ENCODE measurements around the gene NPC1.
A peak's percentile ranks its signal among the peaks of the same experiment; 100 is the strongest.
"Not testable (repeated sequence)": the region's sequence is repeated elsewhere in the genome, so short reads cannot be mapped to it uniquely, and the experiment has no call there.

NPC1 gene

DNA sequence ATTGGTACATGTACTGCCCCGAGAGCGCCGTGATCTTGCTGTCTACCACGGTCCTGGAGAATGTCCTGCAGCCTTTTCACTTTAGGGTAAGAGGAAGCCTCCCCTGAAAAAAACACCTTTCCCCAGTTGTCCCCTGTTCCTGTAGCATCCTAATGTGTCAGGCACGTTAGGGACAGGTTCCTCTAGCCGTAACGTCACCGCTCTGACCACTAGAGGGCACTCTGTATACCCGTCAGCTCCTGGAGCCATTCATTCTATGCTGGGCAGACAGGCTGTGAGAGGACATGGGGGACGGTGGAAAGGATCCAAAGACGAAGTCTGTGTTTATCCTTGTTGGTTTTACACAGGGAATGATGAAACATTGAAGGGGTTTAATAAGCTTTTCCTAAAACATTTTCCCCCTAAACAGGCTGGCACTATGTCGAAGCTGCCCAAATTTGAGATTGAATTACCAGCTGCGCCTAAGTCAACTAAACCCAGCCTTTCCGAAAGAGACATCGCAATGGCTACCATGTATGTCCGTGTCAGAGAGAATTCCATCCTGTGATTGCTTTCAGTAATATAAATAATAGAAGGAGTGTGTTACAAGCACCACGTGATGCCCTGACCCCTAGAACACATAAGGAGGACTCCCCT lies 70.3 kb downstream of the NPC1 start:
- DNase-seq: peak; percentile 76 to 77

DNA sequence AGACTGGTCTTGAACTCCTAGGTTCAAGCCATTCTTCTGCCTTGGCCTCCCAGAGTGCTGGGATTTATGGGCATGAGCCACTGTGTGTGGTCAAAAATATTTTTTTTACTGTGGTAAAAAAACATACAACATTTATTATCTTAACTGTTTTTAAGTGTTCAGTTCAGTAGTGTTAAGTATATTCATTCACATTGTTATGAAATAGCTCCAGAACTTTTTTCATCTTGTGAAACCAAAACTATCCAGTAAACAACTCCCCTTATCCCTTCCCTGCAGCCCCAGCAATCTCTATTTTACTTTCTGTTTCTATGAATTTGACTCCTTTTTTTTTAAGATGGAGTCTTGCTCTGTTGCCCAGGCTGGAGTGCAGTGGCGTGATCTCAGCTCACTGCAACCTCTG lies 73.7 kb downstream of the NPC1 start:
- no peak for DNase-seq

- not testable (repeated sequence) for DNase-seq
These were observed 74.1 kb downstream of the NPC1 start for GRCh38 chr18:23512216-23512615.

DNA sequence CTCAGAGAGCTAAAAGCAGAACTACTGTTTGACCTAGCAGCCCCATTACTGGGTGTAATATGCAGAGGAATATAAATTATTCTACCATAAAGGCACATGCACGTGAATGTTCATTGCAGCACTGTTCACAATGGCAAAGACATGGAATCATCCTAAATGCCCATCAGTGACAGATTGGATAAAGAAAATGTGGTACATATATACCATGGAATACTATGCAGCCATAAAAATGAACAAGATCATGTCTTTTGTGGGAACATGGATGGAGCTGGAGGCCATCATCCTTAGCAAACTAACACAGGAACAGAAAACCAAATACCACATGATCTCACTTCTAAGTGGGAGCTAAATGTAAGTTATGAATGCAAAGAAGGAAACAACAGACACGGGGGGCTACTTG lies 75.4 kb downstream of the NPC1 start:
- not testable (repeated sequence) for DNase-seq

DNA sequence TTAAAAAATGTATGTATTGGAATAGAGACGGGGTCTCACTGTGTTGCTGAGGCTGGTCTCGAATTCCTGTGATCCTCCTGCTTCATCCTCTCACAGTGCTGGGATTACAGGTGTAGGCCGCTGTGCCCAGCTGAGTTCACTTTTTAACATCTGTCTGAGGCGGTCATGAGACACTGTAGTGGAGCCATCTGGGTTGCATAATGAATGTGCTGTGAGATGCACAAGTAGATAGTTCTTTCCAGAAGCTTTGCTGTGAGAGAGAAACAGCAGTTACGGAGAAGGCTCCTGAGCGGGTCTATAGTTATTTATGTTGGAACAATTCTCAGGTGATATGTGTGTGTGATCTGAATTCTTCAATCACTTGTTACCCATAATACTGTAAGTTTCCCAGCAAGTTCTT lies 79.9 kb downstream of the NPC1 start:
- DNase-seq: no peak

DNA sequence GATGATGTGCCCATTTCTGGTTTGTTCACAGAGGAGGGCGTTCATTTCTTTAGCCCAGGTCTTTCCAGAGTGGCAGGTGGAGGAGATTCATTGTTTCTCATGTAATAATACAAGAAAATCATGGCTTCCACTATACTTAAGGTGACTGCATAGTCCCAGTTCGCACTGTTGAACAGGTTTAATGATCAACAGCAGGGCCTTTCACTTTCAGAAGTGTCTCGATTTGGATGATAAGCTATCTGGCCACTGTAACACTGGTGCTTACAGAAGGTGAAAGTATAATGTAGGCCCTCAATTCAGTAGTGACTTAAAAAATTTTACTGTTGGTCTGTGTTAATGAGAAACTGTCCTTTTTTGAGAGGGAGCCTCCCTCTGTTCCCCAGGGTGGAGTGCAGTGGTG lies 81.6 kb downstream of the NPC1 start:
- no peak for DNase-seq

DNA sequence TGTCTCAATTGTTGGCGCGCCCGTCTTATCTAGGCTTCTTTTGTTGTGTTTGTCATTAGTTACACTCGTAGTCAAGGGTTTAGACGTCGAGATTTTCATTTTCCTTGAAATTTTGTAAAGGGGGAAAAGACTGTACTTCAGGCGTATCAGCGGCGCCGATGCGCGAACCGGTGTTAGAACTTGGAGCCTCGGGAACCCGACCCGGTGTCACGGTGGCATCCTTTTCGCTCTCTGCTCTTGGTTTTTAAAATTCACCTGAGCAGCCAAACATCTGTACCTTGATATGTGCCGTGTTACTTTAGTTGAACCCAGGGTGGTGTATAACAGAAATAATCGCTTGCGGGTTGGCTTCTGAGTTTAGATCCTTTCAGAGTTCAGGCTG lies 82.4 kb downstream of the NPC1 start:
- DNase-seq: peak in 1 of 2 donors; percentile 20

DNA sequence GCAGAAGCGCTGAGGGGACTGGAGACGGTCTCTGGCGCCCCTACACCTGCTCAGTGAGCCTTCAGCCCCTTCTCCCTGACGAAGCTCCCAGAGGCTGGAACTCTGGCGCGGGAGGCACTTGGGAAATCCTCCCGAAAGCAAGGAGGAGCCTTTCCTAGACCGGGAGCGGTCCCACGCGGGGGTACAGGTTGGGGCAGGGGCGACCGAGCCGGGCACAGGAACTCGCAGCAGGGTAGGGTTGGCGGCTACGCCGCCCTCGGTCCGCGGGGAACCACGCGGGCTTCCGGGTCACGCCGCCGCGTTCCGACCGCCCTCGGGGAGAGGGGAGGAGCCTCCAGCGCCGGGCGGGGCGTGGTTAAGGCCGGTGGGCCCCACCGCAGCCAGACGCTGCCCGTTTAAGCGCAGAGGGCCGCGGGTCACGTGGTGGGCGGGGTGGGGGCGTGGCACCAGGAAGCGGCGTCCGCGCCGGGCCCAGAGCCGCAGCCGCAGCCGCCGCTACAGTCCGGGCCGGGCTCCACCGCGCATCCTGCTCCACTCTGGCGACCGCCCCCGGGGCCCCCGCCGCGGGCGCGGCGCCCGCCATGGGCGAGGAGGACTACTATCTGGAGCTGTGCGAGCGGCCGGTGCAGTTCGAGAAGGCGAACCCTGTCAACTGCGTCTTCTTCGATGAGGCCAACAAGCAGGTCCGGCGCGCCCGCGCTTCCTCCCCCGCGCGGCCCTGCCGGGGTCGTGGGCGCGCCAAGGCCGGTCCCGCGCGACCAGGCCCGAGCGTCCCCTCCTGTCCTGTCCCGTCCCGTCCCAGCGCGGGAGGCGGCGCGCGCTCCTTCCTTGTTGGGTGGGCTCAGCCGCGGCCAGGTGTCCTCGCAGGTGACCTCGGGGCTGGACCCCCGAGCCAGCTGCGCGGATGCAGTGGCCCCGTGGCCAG lies 83.0 kb downstream of the NPC1 start, which contains the start of gene RMC1:
Gene RMC1 (plus strand): TSS at position 474 of the 925 bp plus-strand sequence. CDS start 108 bp downstream, at position 582.
- peak; percentile 99 to 100 for DNase-seq

DNA sequence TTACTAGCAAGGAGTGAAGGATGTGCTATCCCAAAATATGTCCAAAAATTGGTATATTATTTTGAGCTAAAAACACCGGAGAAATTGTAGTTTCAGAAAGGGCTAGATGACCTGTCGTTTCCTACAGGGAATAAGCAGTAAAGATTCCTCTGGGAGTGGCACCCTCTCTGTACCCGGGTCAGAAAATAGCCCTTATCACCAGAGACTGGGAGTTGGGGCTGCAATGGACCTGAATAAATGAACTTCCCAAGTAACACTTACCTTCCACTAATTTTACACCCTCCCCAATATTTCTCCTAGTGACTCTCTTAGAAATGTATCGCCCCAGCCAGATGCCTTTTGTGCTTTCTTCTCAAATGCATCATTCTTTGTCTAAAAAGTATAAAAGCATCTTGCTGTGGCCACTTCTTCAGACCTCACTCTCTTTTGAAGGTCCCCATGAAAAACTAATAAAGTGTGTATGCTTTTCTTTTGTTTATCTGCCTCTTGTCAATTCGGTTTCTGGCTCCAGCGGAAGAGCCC lies 83.7 kb downstream of the NPC1 start:
- DNase-seq: no peak

GRCh38 chr18:23501626-23502025 lies 84.7 kb downstream of the NPC1 start:
- DNase-seq: no peak

DNA sequence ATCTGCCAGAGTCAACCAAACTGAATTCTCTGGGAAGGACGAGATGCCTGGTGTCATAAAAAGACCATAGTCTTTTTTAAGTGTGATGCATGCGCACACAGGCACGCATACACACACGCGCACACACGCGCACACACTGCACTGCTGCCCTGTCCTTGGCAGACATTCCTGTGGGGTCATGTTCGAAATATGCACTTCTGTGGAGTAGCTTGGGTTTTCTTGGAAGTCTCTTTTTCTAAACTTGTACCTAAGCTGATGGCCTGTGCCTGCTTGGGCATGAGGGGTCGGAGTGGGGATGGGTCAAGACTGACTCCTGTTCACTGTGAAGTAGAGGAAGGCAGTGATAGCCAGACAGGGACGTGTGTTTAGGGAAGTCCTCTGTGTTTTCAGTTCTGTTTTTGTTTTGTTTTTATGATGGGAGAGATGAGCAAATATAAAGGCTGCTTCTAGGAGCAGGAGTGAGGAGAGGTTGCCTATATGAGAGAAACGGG lies 87.0 kb downstream of the NPC1 start:
- DNase-seq: no peak

- peak; percentile 67 to 76 for DNase-seq
These were observed 87.4 kb downstream of the NPC1 start for GRCh38 chr18:23498877-23499276.

- no peak for DNase-seq
These were observed 88.2 kb downstream of the NPC1 start for GRCh38 chr18:23498117-23498516.

DNA sequence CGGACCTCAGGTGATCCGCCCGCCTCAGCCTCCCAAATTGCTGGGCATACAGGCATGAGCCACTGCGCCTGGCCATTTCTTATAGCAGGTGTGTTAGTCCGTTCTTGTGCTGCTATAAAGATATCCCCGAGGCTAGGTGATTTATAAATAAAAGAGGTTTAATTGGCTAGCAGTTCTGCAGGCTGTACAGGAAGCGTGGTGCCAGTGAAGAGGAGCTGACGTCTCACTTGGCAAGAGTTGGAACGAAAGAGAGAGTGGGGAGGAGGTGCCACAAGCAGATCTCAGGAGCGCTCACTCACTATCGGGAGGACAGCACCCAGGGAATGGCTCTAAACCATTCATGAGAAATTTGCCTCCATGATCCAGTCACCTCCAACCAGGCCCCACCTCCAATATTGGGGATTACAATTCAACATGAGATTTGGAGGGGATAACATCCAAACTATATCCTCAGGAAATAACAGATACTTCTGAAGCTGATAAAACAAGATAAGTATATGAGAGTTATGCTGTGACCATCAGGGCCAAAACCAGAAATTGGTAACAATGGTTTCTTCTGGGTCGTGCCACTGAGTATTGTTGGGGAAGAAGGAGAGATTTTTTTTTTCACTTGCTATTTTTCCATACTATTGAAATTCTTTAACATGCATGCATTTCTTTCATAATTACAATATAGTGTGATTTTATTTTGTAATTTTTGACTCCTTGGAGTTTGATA lies 90.4 kb downstream of the NPC1 start:
- no peak for DNase-seq

- no peak for DNase-seq
These were observed 91.3 kb downstream of the NPC1 start for GRCh38 chr18:23494992-23495391.

GRCh38 chr18:23493654-23494053 lies 92.7 kb downstream of the NPC1 start:
- DNase-seq: no peak

DNA sequence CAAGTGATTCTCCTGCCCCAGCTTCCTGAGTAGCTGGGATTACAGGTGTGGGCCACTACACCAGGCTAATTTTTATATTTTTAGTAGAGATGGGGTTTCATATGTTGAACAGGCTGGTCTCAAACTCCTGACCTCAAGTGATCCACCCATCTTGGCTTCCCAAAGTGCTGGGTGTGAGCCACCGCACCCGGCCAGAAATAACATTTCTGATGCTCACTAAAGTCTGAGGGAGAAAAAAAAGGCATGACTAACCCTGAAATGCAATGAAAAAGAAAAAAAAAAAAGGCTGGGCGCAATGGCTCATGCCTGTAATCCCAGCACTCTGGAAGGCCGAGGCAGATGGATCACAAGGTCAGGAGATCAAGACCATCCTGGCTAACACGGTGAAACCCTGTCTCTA lies 96.7 kb downstream of the NPC1 start:
- not testable (repeated sequence) for DNase-seq

GRCh38 chr18:23487738-23488570 lies 98.4 kb downstream of the NPC1 start:
- peak; percentile 37 to 52 for DNase-seq

DNA sequence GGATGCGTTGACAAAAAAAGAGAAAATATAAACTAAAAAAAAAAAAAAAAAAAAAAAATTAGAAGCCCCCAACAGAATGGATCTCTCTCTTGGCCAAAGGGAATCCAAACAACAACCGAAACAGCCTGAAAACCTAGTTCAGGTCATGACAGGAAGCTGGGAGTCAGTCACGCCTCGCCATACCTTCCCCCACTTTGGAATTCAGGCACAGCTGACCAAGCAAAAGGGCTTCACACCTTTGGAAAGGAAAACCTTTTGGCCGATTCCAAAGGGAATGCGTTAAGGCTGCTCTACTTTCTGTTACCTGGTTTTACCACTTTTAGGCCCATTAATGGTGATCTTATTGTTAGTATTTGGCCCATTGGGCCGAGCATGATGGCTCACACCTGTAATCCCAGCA lies 100.9 kb downstream of the NPC1 start:
- DNase-seq: no peak

DNA sequence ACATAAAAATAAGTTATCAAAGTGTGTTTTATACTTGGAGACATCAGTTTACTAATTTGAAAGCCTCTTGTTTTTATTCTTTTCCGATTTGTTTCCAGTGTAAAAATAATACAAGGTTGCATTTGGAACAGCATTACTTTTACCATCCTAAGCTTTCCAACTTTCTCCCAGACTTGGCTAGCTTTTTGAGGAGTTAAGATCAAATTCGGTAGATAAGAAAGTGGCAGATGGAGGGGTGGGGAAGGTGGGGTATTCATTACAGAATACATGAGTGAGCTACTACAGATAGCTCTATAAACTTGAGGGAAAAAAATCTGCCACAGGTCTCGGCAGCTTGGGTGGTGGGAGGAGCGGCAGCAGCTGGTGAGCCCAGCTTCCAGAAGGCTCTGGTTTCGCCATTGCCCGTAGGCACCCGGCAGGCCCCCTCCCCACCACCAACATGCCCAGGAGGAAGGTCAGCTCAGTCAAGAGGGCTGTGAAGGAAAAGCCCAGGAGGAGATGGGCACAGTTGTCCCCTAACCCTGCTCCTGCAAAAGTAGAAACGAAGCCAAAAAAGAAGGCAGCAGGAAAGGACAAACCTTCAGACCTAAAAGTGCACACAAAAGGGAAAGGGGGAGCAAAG lies 101.6 kb downstream of the NPC1 start:
- DNase-seq: no peak
